GM13977 (cell line): ENCODE data around the gene ANXA8.

ENCODE experiments used
- DNase-seq: peaks from one replicate; pipeline ENCODE4 v3.0.0; 2012; ENCODE audit warnings: low spot score
- CTCF ChIP-seq: IDR thresholded peaks from 2 replicates; pipeline ENCODE4 v1.5.1; 2012; ENCODE audit warnings: mild to moderate bottlenecking, control low read depth; ENCODE audit not compliant: insufficient read depth; ENCODE audit errors: extremely low read depth, missing control alignments
- in situ Hi-C: fragments of 300-500 bp; cut with MboI; formaldehyde crosslinking; loops from one replicate; pipeline ENCODE4 v1.12.0; 2022; ENCODE audit warnings: low sequenced_read_pairs, low pct_unique_long_range_greater_than_20kb, mixed read lengths, inconsistent platforms; ENCODE audit not compliant: unreplicated experiment

The ANXA8 gene

DNA sequence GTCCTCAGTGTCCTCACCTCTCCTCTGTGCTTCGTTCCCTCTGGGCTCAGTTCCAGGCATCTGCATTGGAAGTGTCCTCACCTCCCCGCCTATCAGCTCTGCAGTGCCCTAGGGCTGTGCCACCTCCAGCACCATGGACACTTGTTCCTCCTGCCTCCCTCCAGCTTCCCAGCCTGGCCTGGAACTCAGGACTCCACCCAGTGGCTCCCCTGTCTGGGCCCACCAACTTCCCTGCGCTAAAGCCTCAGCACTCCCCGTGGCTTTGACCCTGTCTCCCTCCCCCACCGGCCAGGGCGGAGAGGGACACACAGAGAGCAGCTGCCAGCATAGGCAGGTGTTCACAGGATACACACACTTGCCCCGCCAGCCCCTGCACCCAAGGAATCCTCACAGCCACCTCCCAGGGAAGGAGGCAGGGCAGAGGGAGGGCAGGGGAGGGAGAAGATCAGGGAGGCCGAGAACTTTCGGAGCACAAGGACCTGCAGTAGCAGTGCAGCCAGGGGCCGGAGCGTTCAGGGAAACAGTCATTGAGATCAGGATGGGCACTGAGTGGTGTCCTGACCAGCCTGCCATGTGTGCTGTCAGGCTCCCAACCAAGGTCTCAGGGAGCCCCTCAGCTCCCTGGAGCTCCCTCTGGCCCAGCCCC, 31.3 kb downstream of the ANXA8 start:
- DNase-seq = no peak
- TF ChIP-seq CTCF = no peak
- in situ Hi-C loops = no loop called here

GRCh38 chr10:47451998-47452494, 31.9 kb downstream of the ANXA8 start:
- no peak for DNase-seq
- in situ Hi-C loops = no loop called here
- no peak for TF ChIP-seq CTCF

- no peak for TF ChIP-seq CTCF
- in situ Hi-C loops = no loop called here
Measured at GRCh38 chr10:47451273-47451997, 32.5 kb downstream of the ANXA8 start.

DNA sequence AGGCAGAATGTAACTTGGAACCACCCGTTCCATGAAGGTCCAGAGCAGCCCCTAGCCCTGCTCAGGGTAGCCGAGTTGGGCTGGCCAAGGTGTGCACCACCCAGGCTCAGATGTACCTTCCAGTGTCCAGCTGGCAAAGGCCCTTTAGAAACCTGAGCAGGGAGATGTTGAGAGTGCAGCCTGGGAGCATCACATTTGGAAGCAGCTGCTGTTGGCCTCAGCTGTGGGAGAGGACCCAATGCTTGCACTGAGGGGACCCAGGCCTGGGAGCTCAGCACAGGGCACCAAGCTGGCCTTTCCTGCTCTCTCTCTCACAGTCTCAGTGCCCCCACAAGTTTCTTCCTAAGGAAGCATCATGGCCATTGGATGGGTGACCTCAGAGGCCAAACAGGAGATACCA, 33.5 kb downstream of the ANXA8 start:
- in situ Hi-C loops = no loop called here
- no peak for TF ChIP-seq CTCF
- DNase-seq = no peak

More at GRCh38 chr10:47451273-47451997, 32.5 kb downstream of the ANXA8 start:
- DNase-seq = no peak

- no peak for DNase-seq
- no peak for TF ChIP-seq CTCF
- in situ Hi-C loops = no loop called here
Measured at GRCh38 chr10:47449979-47450378, 33.9 kb downstream of the ANXA8 start.

DNA sequence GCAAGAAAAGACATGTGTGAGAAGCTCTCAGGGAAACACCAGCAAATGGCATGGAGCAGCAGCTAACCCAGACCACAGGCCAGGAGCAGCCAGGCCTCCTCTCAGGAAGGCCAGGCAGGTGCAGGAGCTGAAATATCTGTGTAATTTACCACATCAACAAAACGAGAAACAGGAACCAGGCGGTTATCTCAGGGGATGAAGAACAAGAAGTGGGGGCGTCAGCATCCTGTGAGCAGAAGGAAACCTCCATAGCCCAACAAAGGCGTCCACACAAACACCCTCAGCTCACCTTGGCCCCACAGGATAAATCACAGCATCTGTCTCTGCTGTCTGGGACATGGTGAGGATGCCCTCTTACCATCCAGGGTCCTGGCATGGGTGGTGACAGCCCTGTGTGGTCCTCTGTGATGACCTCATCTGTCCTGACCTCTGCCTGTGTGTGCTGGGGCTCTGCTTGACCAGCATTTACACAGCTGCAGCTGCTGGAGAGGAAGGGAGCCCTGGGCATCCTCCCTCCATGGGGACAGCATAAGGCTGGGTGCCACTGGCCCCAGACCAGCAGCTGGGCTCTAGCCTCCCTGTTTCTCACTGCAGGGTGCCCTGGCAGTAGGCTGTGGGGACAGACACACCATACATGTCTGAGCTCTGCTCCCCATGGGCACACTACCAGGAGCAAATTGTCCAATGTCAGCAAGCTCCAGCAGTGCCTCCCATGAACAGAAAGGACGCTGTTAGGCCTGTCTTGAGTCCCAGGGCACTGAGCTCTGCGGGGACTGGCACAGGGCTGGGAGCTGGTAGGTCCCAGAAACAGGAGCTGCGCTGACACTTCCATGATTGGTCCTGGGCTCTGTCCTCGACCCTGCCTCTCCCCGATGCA, 34.6 kb downstream of the ANXA8 start:
- no peak for DNase-seq
- TF ChIP-seq CTCF = no peak
- in situ Hi-C loops = no loop called here
